ENCODE data around the gene MT1M.
A peak's percentile ranks its signal among the peaks of the same experiment; 100 is the strongest.

The MT1M gene

DNA sequence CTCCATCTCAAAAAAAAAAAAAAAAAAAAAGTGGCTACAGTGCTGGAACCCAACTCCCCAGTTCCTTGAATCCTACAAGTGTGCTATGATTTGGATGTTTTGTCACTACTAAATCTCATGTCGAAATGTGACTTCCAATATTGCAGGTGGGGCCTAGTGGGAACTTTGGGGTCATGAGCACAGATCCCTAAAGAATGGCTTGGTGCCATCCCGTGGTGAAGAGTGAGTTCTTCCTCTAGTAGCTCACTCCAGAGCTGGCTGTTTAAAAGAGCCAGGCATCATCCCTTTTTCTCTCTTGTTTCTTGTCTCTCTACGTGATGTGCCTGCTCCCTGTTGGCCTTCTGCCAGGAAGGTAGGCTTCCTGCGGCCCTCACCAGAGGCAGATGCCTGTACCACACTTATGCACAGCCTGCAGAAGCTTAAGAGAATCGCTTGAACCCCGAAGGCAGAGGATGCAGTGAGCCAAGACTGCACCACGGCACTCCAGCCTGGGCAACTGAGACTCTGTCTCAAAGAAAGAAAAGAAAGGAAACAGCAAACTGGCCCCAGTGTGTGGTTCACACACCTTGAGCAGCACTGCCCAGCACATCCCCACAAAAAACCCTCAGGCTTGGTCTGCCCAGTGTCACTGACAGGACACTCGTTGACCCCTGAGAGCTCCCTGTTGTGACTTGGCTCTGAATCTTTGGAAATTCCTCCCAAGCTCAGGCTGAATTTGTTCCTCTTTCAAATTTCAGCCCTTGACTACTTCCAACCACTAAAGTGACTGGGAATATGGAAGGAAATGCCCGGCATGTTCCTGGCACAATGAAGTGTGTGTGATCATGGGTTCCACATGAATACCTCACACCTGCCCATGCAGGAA is 3.7 kb upstream of the MT1M start:
- Histone ChIP-seq H3K27me3 (ENCODE audit: control insufficient read depth, insufficient read depth, low read length) (no peaks in the 10 kb centered on the region), H2AFZ (no peak overlapping the region), H3K4me3 (ENCODE audit: low read depth, low read length) (no peak overlapping the region), H3K4me1 (no peaks in the 10 kb centered on the region), H3K9me3 (ENCODE audit: control insufficient read depth, low read length) (no peaks in the 10 kb centered on the region), H3K9ac (no peak overlapping the region), H3K4me2 (ENCODE audit: low read length) (no peak overlapping the region), H3K36me3 (ENCODE audit: control insufficient read depth, insufficient read depth, low read length) (no peaks in the 10 kb centered on the region), H3K79me2 (no peaks in the 10 kb centered on the region), H3K27ac (no peak overlapping the region)
- TF ChIP-seq, protein P1, sequence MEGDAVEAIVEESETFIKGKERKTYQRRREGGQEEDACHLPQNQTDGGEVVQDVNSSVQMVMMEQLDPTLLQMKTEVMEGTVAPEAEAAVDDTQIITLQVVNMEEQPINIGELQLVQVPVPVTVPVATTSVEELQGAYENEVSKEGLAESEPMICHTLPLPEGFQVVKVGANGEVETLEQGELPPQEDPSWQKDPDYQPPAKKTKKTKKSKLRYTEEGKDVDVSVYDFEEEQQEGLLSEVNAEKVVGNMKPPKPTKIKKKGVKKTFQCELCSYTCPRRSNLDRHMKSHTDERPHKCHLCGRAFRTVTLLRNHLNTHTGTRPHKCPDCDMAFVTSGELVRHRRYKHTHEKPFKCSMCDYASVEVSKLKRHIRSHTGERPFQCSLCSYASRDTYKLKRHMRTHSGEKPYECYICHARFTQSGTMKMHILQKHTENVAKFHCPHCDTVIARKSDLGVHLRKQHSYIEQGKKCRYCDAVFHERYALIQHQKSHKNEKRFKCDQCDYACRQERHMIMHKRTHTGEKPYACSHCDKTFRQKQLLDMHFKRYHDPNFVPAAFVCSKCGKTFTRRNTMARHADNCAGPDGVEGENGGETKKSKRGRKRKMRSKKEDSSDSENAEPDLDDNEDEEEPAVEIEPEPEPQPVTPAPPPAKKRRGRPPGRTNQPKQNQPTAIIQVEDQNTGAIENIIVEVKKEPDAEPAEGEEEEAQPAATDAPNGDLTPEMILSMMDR (IDR thresholded peaks at IDR 0.05): no peak

DNA sequence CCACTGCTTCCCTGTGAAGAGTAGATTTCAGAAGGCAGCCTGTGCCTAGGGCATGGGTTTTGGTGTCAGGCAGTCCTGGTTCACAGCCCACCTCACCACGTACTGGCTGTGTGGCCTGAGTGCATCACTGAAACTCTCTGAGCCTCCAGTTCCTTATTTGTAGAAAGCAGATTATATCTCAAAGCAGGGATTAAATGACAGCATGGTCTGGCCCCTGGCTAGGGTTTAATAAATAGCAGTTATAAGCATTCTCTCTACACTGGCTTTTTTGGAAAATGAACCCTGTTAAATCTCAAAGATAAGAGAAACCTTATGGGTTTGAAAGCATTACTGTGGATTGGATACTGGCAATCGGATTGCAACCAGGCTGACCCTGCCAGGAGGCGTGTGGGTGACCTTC is 2.9 kb upstream of the MT1M start:
- no peak overlapping the region for H3K9ac ChIP-seq

DNA sequence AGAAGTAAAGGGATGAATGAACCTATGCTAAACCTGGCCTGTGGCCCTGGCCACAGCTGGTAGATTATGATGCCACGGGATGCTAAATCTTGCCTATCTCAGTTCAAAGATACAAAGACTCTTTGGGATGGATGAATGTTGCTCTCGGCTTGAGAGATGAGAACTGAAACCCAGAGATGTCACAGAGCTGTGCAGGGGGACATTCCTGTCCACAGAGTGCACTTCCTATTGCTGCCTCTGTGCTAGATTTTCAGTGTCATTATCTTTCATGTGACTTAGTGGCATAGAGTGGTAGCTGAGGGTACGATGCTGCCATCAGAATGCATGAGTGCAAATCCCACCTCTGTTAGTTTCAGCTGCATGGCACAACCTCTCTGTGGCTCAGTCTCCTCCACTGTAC is 2.3 kb upstream of the MT1M start:
- no peaks in the 10 kb centered on the region for H3K4me1 ChIP-seq
- no peak overlapping the region for H3K4me3 ChIP-seq (ENCODE audit: low read depth, low read length)
- H3K79me2 ChIP-seq: no peaks in the 10 kb centered on the region
- no peak overlapping the region for H3K4me2 ChIP-seq (ENCODE audit: low read length)
- TF ChIP-seq, protein P1 (IDR thresholded peaks at IDR 0.05): no peak
- H3K27me3 ChIP-seq (ENCODE audit: control insufficient read depth, insufficient read depth, low read length): no peaks in the 10 kb centered on the region
- no peak overlapping the region for H3K9ac ChIP-seq
- H2AFZ ChIP-seq: no peak overlapping the region
- no peak overlapping the region for H3K27ac ChIP-seq
- no peaks in the 10 kb centered on the region for H3K36me3 ChIP-seq (ENCODE audit: control insufficient read depth, insufficient read depth, low read length)
- no peaks in the 10 kb centered on the region for H3K9me3 ChIP-seq (ENCODE audit: control insufficient read depth, low read length)

More for the DNA sequence above, 2.9 kb upstream of the MT1M start:
- Histone ChIP-seq H3K4me3 (ENCODE audit: low read depth, low read length) (no peak overlapping the region), H3K4me2 (ENCODE audit: low read length) (no peak overlapping the region), H3K27ac (no peak overlapping the region), H2AFZ (no peak overlapping the region), H3K36me3 (ENCODE audit: control insufficient read depth, insufficient read depth, low read length) (no peaks in the 10 kb centered on the region), H3K27me3 (ENCODE audit: control insufficient read depth, insufficient read depth, low read length) (no peaks in the 10 kb centered on the region), H3K4me1 (no peaks in the 10 kb centered on the region), H3K9me3 (ENCODE audit: control insufficient read depth, low read length) (no peaks in the 10 kb centered on the region), H3K79me2 (no peaks in the 10 kb centered on the region)
- TF ChIP-seq, protein P1 (IDR thresholded peaks at IDR 0.05): no peak

DNA sequence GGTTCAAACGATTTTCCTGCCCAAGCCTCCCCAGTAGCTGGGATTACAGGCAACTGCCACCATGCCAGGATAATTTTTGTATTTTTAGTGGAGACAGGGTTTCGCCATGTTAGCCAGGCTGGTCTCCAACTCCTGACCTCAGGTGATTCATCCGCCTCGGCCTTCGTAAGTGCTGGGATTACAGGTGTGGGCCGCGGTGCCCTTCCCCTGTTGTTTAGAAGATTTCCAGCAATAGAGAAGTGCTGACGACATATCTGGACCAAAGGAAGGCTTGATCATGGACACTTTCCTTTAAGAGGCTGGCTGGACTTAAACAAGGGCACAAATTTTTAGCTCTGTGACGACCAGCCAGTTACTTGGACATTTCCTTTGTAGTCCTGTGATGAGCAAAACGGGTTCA is 1.3 kb upstream of the MT1M start:
- Histone ChIP-seq H3K9ac (no peak overlapping the region), H3K27ac (no peak overlapping the region), H3K4me1 (no peaks in the 10 kb centered on the region), H3K79me2 (no peaks in the 10 kb centered on the region), H3K27me3 (ENCODE audit: control insufficient read depth, insufficient read depth, low read length) (no peaks in the 10 kb centered on the region), H3K4me3 (ENCODE audit: low read depth, low read length) (no peak overlapping the region), H2AFZ (no peak overlapping the region), H3K36me3 (ENCODE audit: control insufficient read depth, insufficient read depth, low read length) (no peaks in the 10 kb centered on the region), H3K9me3 (ENCODE audit: control insufficient read depth, low read length) (no peaks in the 10 kb centered on the region), H3K4me2 (ENCODE audit: low read length) (no peak overlapping the region)
- TF ChIP-seq, protein P1 (IDR thresholded peaks at IDR 0.05): no peak

DNA sequence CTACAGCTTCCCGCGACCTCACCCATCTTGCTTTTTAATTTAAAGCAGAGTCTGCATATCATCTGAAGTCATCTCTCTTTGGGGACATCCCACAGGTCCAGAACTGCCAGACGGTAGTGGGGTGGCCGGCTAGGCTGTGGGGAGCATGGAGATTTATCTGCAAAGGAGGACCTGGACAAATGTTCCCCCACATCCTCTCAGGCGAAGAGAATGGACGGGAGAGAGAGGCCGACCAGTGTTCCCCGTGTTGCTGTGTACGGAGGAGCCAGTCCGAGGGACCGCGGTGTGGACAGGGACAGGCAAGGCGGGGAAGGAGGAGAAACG is 665 bp upstream of the MT1M start:
- Histone ChIP-seq H3K27ac (peak overlapping the region; percentile 25), H3K36me3 (ENCODE audit: control insufficient read depth, insufficient read depth, low read length) (no peaks in the 10 kb centered on the region), H2AFZ (peak overlapping the region; percentile 21), H3K4me2 (ENCODE audit: low read length) (peak overlapping the region; percentile 79), H3K27me3 (ENCODE audit: control insufficient read depth, insufficient read depth, low read length) (no peaks in the 10 kb centered on the region), H3K9me3 (ENCODE audit: control insufficient read depth, low read length) (no peaks in the 10 kb centered on the region), H3K79me2 (no peaks in the 10 kb centered on the region), H3K4me3 (ENCODE audit: low read depth, low read length) (peak overlapping the region; percentile 47), H3K9ac (no peak overlapping the region), H3K4me1 (no peaks in the 10 kb centered on the region)
- TF ChIP-seq, protein P1 (IDR thresholded peaks at IDR 0.05): no peak

All from parathyroid adenoma (tissue), 2 donors.